ENCODE measurements around the gene TYW5.
"Not testable (repeated sequence)": the region's sequence is repeated elsewhere in the genome, so short reads cannot be mapped to it uniquely, and the experiment has no call there.

The TYW5 gene

GRCh38 chr2:199912553-199913114 is 42.7 kb downstream of the TYW5 start:
- not testable (repeated sequence) for DNase-seq

GRCh38 chr2:199911877-199912161 is 43.5 kb downstream of the TYW5 start:
- no peak for DNase-seq

GRCh38 chr2:199911052-199911876 is 44.0 kb downstream of the TYW5 start, which contains the start of gene C2orf69:
Gene C2orf69, plus strand, starts transcription at chr2:199911293. Its CDS starts 146 bp downstream, at chr2:199911439.
- peak; percentile 95 for DNase-seq

GRCh38 chr2:199910338-199911051 is 44.8 kb downstream of the TYW5 start:
- no peak for DNase-seq

GRCh38 chr2:199907008-199907714 is 48.1 kb downstream of the TYW5 start:
- DNase-seq = no peak

- DNase-seq = no peak
Observed at GRCh38 chr2:199903111-199903510, 52.2 kb downstream of the TYW5 start.

GRCh38 chr2:199902486-199903110 is 52.7 kb downstream of the TYW5 start:
- no peak for DNase-seq

GRCh38 chr2:199901942-199902341 is 53.3 kb downstream of the TYW5 start:
- no peak for DNase-seq

- no peak for DNase-seq
Observed at GRCh38 chr2:199896617-199897016, 58.7 kb downstream of the TYW5 start.

GRCh38 chr2:199895406-199895805 is 59.9 kb downstream of the TYW5 start:
- DNase-seq = no peak

GRCh38 chr2:199883474-199884212 is 71.6 kb downstream of the TYW5 start:
- DNase-seq = no peak

- DNase-seq = no peak
Observed at GRCh38 chr2:199882667-199883066, 72.6 kb downstream of the TYW5 start.

All from NCI-H1694 (cell line).